HG03457 (cell line): ENCODE results near the gene TMEM121B.

ENCODE experiments used
- ATAC-seq: cut with Tn5 transposase; IDR thresholded peaks from one replicate; pipeline ENCODE4 v1.9.1; 2021; ENCODE audit warnings: moderate number of reproducible peaks; ENCODE audit not compliant: unreplicated experiment

TMEM121B gene

GRCh38 chr22:17095538-17095937 lies 25.6 kb downstream of the TMEM121B start:
- ATAC-seq, result no peak

- ATAC-seq, result no peak
Observed at GRCh38 chr22:17093081-17093480, 28.1 kb downstream of the TMEM121B start.

DNA sequence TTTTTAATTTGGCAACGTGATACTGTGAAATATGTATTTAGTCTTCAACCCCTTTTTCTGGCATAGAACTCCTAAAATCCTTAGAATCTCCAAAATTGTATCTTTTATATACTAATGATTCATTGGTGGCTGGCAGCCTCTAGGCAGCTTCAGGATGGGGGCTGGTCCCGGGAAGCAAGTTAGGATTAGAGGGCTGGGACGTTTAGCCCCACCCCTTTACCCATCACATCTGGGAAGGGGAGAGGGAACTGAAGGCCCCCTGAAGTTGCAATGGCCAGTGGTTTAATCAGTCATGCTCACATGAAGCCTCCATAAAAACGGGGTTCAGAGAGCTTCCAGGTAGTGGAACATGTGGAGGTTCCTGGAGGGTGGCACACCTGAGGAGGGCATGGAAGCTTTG lies 29.3 kb downstream of the TMEM121B start:
- no peak for ATAC-seq

GRCh38 chr22:17090550-17090949 lies 30.6 kb downstream of the TMEM121B start:
- no peak for ATAC-seq

- ATAC-seq, result peak; percentile 26
Observed at GRCh38 chr22:17087498-17088131, 33.5 kb downstream of the TMEM121B start.

DNA sequence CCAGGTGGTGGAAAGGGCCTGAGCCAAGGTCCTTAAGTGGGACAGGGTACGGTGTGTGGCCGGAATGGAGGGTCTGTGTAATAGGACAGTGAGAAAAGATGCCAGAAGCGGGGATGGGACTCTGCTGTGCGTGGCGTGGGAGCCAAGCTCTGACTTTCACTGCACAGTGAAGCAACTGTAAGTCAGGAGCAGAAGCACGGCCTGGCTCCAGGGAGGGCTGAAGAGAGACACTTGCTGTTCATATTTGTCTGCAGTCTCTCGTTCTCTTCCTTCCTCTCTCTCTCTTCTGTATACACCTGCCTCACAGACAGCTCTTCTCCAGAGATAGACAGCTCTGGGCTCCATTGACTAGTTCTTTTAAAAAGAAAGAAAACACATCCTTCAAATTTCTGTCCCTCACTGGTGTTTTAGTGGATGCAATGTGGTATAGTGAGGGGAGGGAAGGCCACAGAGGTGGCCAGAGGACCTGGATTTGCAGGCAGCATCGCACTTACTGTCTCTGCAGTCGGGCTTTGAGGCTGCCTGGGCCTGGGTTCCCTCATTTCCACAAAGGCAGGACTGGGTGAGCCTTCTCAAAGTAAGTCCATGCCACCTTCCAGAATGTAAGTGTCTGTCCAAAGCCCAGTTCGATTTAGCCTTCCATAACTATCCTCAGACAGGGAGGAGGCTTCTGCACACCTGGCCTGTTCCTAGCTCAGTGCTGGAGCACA lies 34.2 kb downstream of the TMEM121B start:
- no peak for ATAC-seq

DNA sequence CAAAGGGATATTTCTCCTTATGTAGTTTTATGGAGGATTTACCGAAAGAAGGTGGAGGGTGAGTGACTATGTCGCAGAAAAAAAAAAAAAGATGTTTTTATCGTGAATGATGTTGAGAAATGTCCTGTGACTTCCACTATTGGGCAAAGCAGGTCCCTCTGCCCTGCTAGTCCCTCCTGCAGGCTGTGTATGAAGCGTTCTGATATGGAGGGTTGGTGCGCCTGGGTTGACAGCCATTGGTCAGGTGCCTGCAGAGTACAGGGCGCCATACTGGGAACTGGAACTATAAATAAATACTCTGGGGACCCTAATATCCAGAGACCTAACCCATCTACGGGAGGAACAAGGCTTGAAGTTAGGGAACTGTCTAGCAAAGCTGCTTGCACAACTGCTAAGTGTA lies 34.9 kb downstream of the TMEM121B start:
- no peak for ATAC-seq

DNA sequence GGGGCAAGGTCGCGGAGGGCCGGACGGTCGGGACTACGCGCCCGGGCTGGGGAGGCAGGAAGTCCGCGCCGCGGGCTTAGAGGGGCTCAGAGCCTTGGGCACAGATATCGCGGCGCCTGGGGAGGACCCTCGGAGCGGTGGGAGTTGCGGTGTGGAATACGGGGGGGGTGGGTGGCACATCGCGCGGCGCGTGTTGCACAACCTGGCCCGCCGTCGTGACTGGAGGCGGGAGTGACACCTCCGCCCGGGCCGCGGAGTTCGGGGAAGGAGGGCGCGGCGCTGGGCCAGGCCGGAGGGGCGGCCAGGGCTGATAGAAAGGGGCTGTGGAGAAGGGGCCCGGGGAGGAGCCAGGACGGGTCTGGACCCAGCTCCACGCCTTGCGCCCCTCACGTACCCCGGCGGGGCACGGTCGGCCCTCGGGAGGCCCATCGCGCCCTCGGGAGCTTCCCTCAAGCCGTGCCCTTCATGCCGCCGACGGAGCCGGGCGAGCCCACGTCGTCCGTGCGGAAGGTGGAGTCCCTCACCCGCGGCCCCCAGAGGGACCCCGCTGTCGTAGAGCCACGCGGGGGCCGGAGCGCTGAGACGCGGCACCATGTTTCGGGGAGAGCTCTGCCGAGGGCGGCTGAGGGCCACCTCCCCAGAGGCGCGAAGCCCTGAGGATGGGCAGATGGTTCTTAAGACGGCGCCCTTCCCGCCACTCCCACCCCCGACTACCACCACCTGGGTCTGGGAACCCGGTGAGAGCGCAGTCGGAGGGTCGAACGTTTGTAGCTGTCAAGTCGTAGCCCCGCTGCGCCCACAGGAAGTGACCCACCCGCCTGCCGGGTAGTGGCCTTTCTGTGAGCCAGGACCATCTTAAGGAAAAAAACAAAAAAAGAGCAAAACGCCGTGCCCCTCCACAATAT lies 35.6 kb downstream of the TMEM121B start:
- ATAC-seq, result no peak

DNA sequence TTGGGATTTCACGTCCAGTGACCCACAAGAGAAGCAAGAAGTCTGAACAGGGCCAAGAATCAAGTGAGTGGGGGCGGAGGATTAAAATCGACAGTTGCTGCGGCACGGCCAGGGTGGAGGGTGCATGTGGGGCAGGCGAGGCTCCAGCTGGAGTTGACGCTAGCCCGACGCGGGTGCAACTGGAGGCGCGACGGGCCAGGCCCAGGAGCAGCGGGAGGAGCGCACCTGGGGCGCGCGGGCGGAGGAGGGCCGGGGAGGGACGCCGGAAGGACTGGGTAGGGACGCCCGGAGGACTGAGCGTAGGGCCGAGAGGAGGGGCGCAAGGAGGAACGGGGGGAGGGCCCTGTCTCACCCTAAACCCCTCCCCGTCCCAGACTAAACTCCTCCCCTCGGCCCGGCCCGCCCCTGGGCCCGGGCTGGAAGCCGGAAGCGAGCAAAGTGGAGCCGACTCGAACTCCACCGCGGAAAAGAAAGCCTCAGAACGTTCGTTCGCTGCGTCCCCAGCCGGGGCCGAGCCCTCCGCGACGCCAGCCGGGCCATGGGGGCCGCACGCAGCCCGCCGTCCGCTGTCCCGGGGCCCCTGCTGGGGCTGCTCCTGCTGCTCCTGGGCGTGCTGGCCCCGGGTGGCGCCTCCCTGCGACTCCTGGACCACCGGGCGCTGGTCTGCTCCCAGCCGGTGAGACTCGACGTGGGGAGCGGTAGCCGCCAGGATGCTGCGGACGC lies 36.4 kb downstream of the TMEM121B start, which contains the start of gene IL17RA:
IL17RA (plus strand) TSS at position 447 of the 723 bp plus-strand sequence; CDS start at position 539, 92 bp downstream.
- peak; percentile 84 for ATAC-seq

GRCh38 chr22:17083811-17084441 lies 37.2 kb downstream of the TMEM121B start:
- ATAC-seq, result no peak

- no peak for ATAC-seq
Observed at GRCh38 chr22:17083255-17083654, 37.9 kb downstream of the TMEM121B start.

DNA sequence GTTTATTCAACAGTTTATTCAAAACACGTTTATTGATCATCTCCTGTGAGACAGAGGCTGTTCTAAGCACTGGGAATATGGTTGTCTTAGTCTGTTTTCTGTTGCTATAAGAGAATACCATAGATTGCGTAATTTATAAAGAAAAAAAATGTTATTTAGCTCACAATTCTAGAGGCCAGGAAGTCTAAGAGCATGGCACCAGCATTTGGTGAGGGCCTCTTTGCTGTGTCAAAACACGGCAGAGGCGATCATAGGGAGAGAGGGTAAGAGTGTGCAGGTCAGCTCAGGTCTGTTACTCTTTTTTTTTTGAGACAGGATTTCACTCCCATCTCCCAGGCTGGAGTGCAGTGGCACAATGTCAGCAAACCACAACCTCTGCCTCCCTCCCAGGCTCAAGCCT lies 41.6 kb downstream of the TMEM121B start:
- ATAC-seq, result no peak

DNA sequence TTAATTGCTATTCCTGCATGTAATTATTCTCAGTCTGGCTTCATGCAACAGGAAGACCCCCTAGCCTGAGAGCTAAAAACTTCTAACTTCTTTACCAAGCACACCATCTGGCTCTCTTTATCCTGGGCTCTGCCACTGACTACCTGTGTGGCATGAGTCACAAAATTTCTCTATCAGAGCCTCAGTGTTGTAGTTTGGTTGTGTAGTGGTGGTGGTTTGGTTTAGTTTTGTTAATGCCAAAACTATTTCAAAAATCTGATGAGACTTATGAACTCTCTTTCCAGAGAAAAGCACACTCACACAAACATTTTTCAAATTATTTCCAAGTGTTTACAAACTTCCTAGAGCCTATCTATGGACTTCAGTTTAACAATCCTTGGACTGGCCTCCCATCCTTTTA lies 43.9 kb downstream of the TMEM121B start:
- no peak for ATAC-seq

DNA sequence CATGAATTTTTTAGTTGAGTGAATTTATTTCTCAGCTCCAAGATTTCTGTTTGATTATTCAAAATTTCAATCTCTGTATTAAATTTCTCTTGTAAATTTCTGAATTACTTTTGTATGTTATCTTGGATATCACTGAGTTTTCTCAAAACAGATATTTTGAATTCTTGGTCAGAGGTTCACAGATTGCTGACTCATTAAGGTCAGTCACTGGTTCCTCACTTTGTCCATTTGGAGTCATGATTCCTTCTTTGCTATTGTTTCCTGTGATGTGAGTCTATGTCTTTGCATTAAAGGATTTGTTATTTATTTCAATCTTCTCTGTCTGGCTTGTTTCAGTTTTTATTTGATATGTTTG lies 46.5 kb downstream of the TMEM121B start:
- ATAC-seq, result no peak

GRCh38 chr22:17072877-17073276 lies 48.3 kb downstream of the TMEM121B start:
- no peak for ATAC-seq
